NCI-H510A treated with DMSO at 0.1 percent for 48 hours (cell line): ENCODE measurements around the gene DTHD1.

Experiments used
- DNase-seq: peaks from one replicate; lab custom pipeline; 2025; lab: John Stamatoyannopoulos, UW

Gene DTHD1

DNA sequence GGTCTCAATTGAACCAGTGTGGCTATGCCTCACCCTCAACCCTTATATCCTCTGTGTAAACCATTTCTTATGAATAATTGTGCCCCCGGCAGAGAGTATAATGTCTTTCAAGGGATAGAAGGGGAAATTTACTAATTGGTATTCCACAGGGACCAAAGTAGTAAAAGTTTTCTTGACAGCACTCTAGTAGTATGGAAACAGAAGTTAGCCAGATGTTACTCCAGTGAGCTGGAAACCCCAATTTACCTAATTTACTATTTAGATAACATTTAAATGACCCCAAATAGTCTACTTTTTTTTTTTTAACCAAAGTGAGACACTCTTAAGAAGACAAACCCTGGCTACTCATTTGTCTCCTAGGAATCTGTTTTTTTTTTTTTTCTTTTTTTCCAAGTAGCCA lies 32.3 kb downstream of the DTHD1 start:
- DNase-seq: no peak

GRCh38 chr4:36316607-36317006 lies 35.2 kb downstream of the DTHD1 start:
- no peak for DNase-seq

- DNase-seq: no peak
Measured at GRCh38 chr4:36317721-36318120, 36.3 kb downstream of the DTHD1 start.

- DNase-seq: no peak
Measured at GRCh38 chr4:36320117-36320896, 38.9 kb downstream of the DTHD1 start.

DNA sequence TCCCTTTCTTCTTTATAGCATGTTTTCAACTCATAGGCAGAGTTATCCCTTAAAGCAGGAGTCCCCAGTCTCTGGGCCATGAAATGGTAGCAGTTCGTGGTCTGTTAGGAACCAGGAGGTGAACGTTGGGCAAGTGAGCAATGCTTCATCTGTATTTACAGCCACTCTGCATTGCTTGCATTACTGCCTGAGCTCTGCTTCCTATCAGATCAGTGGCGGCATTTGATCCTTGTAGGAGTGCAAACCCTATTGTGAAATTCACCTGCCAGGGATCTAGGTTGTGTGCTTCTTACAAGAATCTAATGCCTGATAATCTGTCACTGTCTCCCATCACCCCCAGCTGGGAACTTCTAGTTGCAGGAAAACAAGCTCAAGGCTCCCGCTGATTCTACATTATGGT lies 39.8 kb downstream of the DTHD1 start:
- DNase-seq: no peak

- DNase-seq: no peak
Measured at GRCh38 chr4:36322921-36323354, 41.5 kb downstream of the DTHD1 start.

DNA sequence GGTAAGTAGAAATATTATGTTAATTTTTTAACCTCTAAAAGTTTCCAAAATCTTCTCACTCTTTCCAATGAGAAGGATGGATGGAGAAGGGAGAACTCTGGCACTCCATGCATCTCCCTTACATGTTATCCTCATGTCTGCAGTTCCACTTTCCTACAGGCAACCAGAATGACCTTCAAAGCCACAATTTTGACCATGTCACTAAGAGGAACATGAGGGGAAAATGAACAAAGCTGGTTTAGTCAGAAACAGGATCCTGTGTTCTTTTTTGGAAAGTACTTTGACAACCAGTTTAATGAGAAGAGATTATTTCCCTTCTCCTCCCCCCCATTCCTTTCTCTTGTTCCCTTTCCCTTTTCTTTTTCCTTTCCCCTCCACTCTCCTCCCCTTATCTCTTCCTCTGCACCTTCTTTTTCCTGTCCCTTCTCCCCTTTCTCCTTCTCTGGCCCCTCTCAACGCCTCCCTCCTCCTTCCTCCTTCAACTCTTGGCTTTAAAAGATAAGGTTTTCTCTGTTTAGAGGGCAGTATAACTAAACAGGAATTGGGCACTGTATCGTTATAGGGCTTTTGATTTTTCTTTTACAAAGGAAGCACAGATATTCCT lies 42.5 kb downstream of the DTHD1 start:
- DNase-seq: no peak

GRCh38 chr4:36324808-36325207 lies 43.4 kb downstream of the DTHD1 start:
- no peak for DNase-seq

GRCh38 chr4:36325499-36325898 lies 44.1 kb downstream of the DTHD1 start:
- no peak for DNase-seq

DNA sequence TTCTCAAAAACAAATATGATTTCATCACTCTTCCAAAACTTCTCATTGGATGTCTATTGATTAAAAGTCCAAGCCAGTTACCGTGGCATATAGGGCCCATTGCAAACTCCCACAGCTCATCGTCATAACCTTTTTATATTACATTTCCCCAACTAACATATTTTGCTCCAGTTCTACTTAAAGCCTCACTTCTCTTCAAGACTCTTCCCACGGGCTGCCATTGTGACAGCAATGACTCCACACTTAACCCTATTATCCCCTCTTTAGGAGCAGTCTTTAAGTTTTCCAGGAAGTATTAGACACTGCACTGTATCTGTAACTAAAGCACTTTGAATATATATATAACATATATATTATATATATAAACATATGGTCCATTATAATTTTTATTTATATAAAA lies 44.5 kb downstream of the DTHD1 start:
- DNase-seq: no peak

GRCh38 chr4:36326476-36327029 lies 45.1 kb downstream of the DTHD1 start:
- no peak for DNase-seq

DNA sequence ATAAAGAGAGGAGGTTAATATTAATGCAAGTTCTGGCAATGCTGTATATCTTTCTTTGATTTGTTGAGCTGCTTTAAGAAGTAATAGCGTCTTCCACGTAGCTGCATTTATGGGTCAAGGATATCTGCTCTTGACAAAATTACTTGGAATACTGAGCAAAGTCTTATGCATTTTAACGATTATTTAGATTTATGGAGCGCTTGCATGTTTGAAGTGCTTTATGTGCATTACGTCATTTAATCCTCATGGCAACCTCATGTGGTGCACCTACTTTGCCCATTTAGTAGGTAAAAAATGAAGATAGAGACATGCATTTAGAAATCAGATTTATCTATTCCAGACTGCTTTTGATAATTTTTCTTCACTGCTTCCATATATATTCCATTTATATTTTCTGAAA lies 46.0 kb downstream of the DTHD1 start:
- no peak for DNase-seq

GRCh38 chr4:36328130-36328529 lies 46.7 kb downstream of the DTHD1 start:
- DNase-seq: no peak

- no peak for DNase-seq
Measured at GRCh38 chr4:36329228-36329627, 47.8 kb downstream of the DTHD1 start.

DNA sequence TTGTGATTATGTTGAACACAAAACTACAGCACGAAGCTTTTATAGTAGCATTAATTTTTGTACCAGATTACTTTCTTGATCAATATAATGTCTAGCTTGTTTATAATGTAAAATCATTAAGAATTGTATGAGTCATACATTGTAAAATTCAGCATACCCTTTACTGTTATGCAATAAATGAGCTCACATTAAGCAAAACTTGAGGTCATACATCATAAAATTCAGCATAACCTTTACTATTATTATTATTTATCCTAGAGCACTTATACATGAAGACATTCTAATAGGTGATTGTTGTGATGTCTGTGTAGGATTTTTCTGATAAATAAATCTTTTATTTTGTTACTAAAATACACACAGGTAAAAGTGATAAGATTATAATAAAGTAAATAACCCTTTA lies 49.4 kb downstream of the DTHD1 start:
- no peak for DNase-seq

- DNase-seq: no peak
Measured at GRCh38 chr4:36332023-36332781, 50.8 kb downstream of the DTHD1 start.

DNA sequence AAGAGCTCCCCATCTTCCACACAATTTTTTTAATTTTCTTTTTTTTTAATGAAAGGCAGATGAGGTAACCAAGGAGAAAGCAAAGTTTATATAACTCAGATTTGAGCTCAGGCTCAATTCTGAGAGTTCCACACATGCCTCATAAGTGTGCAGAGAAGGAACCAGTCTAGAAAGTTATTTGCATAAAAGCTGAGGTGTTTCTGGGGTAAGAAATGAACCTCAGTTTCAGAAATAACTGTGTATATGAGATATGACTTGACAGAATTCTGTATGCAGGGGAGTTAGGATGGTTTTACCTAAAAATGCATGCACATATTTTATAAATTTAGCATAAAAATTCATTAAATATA lies 51.3 kb downstream of the DTHD1 start:
- DNase-seq: no peak

GRCh38 chr4:36333303-36333877 lies 52.0 kb downstream of the DTHD1 start:
- no peak for DNase-seq

GRCh38 chr4:36337665-36338185 lies 56.3 kb downstream of the DTHD1 start:
- no peak for DNase-seq

GRCh38 chr4:36338973-36339372 lies 57.6 kb downstream of the DTHD1 start:
- no peak for DNase-seq

- DNase-seq: no peak
Measured at GRCh38 chr4:36341936-36342335, 60.5 kb downstream of the DTHD1 start.

- DNase-seq: no peak
Measured at GRCh38 chr4:36343501-36344175, 62.2 kb downstream of the DTHD1 start.
